ENCODE results near the gene PLCH1.

PLCH1 gene

GRCh38 chr3:155553780-155554179 is 191.1 kb downstream of the PLCH1 start:
- DNase-seq (ENCODE audit: low read depth in 2 of 2, low spot score in 1 of 2), result no peak

GRCh38 chr3:155553326-155553725 is 191.5 kb downstream of the PLCH1 start:
- DNase-seq (ENCODE audit: low read depth in 2 of 2, low spot score in 1 of 2), result no peak

GRCh38 chr3:155550391-155550790 is 194.5 kb downstream of the PLCH1 start:
- DNase-seq (ENCODE audit: low read depth in 2 of 2, low spot score in 1 of 2), result no peak

GRCh38 chr3:155549087-155549486 is 195.8 kb downstream of the PLCH1 start:
- no peak for DNase-seq (ENCODE audit: low read depth in 2 of 2, low spot score in 1 of 2)

- DNase-seq (ENCODE audit: low read depth in 2 of 2, low spot score in 1 of 2), result no peak
Measured at GRCh38 chr3:155548195-155548594, 196.7 kb downstream of the PLCH1 start.

- no peak for DNase-seq (ENCODE audit: low read depth in 2 of 2, low spot score in 1 of 2)
Measured at GRCh38 chr3:155535098-155535497, 209.8 kb downstream of the PLCH1 start.

GRCh38 chr3:155528579-155528978 is 216.3 kb downstream of the PLCH1 start:
- no peak for DNase-seq (ENCODE audit: low read depth in 2 of 2, low spot score in 1 of 2)

- no peak for DNase-seq (ENCODE audit: low read depth in 2 of 2, low spot score in 1 of 2)
Measured at GRCh38 chr3:155525324-155525833, 219.5 kb downstream of the PLCH1 start.

GRCh38 chr3:155520463-155520862 is 224.4 kb downstream of the PLCH1 start:
- no peak for DNase-seq (ENCODE audit: low read depth in 2 of 2, low spot score in 1 of 2)

- no peak for DNase-seq (ENCODE audit: low read depth in 2 of 2, low spot score in 1 of 2)
Measured at GRCh38 chr3:155519078-155519477, 225.8 kb downstream of the PLCH1 start.

- no peak for DNase-seq (ENCODE audit: low read depth in 2 of 2, low spot score in 1 of 2)
Measured at GRCh38 chr3:155517903-155518302, 227.0 kb downstream of the PLCH1 start.

- DNase-seq (ENCODE audit: low read depth in 2 of 2, low spot score in 1 of 2), result no peak
Measured at GRCh38 chr3:155516439-155516838, 228.4 kb downstream of the PLCH1 start.

- DNase-seq (ENCODE audit: low read depth in 2 of 2, low spot score in 1 of 2), result no peak
Measured at GRCh38 chr3:155512867-155513261, 232.0 kb downstream of the PLCH1 start.

- DNase-seq (ENCODE audit: low read depth in 2 of 2, low spot score in 1 of 2), result no peak
Measured at GRCh38 chr3:155512175-155512866, 232.6 kb downstream of the PLCH1 start.

- DNase-seq (ENCODE audit: low read depth in 2 of 2, low spot score in 1 of 2), result no peak
Measured at GRCh38 chr3:155504682-155505081, 240.2 kb downstream of the PLCH1 start.

- no peak for DNase-seq (ENCODE audit: low read depth in 2 of 2, low spot score in 1 of 2)
Measured at GRCh38 chr3:155502630-155503029, 242.2 kb downstream of the PLCH1 start.

GRCh38 chr3:155500194-155500818 is 244.6 kb downstream of the PLCH1 start:
- DNase-seq (ENCODE audit: low read depth in 2 of 2, low spot score in 1 of 2), result no peak

- no peak for DNase-seq (ENCODE audit: low read depth in 2 of 2, low spot score in 1 of 2)
Measured at GRCh38 chr3:155497930-155498647, 246.8 kb downstream of the PLCH1 start.

GRCh38 chr3:155496206-155496605 is 248.7 kb downstream of the PLCH1 start:
- no peak for DNase-seq (ENCODE audit: low read depth in 2 of 2, low spot score in 1 of 2)

GRCh38 chr3:155495387-155495786 is 249.5 kb downstream of the PLCH1 start:
- no peak for DNase-seq (ENCODE audit: low read depth in 2 of 2, low spot score in 1 of 2)

- no peak for DNase-seq (ENCODE audit: low read depth in 2 of 2, low spot score in 1 of 2)
Measured at GRCh38 chr3:155494332-155494731, 250.5 kb downstream of the PLCH1 start.

GRCh38 chr3:155492841-155493240 is 252.0 kb downstream of the PLCH1 start:
- no peak for DNase-seq (ENCODE audit: low read depth in 2 of 2, low spot score in 1 of 2)
